SKM-1 treated with dmso at 0.1 percent for 144 hours (cell line): ENCODE data around the gene NFASC.

Experiments
- DNase-seq: peaks from one replicate; lab custom pipeline; 2025; ENCODE audit not compliant: unreplicated experiment; lab: John Stamatoyannopoulos, UW

NFASC gene

DNA sequence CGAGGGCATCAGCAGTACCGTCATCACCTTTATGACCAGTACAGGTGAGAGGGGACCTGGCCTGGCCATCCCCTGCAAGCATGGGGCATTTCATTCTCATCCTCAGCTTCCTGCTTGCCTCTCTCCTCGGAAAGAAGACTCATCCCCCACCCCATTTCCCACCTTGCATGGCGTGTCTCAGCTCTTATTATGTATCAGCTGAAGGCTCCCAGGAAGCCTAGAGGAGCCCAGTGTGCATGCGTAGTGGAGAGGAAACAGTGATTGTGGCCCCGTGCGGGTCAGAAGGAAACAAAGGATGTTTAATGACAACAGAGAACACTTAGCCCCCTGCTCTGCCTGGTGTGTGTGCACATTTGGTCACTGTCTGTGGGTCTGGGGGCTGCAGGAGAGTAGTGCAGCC, 132.0 kb downstream of the NFASC start:
- DNase-seq: no peak

DNA sequence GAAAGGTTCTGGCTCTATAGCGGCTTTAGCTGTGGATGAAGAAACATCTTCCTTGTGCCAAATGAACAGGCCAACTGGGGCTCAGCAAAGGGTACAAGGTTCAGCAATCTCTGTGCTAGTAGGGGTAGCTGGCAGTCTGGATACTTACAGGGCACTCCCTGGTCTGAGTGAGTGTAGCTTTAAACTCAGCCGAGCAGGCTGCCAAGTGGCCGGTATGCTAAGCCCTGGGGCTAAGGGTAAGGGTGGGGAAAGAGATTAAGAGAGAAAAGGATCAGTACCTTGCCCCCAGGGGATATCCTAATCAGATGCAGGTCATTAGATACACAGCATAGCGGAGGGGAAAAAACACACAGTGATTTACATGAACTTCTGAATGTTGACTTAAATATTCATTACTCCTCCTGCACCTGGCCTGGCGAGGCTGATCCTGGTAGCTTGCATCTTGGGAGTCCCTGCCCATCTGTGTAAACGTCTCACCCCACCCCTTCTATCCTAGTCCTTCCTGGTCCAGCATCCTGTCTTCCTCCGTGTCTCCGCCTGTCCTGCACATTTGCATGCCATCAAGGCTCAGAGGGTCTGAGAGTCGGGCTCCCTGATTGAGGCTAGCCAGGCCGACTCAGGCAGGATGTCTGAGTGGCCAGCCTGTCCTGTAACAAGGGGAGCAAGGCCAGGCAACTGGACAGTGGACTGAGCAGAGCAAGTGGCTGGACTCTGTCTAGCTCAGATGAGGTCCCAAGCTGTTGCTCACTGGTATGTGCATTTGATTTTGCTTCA, 132.9 kb downstream of the NFASC start:
- DNase-seq: no peak

DNA sequence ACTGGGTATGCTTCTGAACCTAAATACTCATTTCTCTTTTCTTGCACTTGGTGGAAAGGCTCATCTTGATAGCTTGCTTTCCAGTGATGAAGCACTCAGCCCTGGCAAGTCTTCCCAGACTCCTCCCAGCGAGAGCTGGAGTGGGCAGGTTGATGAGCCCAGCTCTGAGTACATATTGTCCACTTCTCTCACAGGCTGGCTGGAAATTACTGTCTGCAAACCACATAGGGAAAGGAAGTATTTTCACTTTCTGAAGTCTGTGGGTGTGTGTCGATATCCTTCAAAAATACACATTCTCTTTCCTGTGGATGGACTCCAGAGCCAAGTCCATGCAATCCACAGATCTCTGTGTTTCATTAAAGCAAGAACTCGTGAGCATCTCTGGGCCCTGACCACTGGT, 133.7 kb downstream of the NFASC start:
- no peak for DNase-seq

DNA sequence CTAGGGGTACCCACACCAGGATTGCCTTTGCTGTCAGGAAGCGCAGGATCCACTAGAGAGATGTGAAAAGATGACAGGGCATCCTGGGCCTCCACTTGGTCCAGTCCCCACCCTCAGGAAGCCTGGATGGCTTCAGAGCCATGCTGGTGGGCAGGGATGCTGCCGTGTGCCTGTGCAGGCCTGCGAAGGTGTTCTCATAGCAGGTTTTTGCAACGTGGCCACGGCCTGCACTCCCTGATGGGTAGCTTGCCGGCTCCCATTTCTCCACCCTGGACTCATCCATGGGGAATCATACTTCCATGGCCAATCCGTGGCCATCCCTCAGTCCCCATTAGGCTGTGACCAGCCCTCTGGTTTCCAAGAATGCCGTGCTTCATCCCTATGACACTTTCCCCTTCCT, 138.2 kb downstream of the NFASC start:
- no peak for DNase-seq

DNA sequence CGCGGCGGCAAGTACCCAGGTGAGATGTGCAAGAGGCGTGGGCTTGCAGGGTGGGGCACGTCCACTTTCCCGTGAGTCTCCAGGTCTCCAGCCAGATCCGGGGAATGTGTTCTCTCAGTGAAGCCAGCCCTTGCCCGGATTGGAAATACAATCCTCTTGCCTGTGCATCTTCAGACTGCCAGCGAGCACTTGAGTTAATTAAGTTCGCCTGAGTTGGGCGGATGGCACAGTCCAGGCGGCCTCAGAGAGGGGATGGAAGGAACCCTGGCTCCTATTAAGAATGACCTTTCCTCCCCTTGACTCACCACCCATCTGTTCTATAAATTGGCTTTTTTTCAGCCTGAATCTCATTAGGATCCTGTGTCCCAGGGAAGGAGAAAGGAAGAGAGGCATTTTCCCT, 139.0 kb downstream of the NFASC start:
- no peak for DNase-seq

DNA sequence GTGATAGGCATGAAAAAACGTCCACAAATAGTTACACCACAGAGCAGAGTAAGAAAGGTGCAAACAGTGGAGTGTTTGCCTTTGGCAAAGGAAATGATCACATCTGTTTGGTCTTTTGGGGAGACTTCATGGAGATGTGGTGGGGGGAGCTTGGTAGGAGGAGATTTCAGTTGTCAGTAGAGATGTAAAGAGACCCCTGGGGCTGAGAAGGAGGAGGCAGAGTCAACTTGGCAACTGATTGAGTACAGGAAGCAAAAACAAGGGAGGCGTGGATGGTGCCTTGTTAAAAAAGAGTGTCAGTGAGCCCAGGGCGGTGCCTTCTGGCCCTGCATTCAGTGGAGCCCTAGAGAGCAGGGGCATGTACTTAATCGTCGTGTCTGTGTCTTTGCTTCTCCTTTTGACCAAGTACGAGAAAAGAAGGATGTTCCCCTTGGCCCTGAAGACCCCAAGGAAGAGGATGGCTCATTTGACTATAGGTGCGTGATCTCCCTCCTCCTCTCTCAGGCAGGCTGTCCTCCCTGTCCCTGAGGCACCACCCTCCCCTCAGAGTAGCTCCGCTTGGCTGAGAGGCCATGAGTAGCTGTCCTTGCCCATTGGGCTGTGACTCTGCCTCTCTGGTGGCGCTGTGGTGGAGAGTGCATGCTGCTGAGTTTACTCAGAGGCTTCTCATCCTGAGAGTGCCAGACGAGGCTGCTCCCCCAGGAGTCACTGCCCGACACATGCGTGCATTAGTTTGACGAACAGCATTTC, 141.9 kb downstream of the NFASC start:
- DNase-seq: no peak

DNA sequence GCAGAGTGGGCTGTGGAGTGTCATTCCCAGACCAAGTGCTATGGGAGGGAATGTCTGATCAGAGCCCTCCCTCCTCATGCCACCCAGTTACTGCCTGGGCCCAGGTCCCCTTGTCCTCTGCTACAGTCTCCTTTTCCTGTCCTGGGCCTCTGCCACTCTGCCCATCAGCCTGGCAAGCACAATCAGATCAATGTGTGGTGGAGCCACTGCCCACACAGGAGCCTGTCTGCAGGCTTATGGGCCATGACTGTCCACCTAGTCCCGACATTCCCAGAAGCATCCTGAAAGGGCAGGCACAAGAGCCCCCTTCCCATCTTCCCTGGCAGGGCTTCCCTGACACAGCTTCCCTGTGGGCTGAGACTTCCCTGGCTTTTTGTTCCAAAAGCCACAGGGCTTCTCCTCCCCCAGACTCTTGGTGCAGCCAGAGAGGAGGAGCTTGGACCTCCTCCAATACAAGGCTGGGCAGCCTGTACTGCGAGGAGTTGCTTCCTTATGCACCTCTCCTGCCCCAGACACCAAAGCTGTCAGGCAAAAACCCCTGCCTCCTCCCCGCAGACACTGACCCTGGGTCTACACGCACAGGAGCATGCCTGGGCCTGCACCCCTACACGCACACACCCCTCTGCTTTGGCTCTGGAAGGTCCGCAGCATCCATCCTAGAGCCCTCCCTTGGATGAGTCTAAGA, 143.2 kb downstream of the NFASC start:
- no peak for DNase-seq

DNA sequence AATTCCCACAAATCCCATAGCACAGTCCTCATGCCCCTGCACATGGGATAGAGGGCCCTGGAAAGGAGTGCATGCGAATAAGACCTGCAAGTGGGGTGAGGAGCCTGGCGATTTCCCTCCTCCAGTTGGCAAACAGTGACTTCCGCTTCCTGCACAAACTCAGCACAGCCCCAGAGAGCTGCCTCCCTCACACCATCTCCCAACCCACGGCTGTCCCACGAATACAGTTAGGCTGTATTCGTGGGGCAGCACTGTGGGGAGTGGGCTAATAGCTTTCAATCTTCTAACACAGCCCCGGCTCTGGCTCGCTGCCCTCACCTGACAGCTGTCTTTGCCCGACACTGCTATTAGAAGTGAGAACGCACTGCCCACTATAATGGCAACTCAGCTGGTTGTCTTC, 144.1 kb downstream of the NFASC start:
- no peak for DNase-seq

DNA sequence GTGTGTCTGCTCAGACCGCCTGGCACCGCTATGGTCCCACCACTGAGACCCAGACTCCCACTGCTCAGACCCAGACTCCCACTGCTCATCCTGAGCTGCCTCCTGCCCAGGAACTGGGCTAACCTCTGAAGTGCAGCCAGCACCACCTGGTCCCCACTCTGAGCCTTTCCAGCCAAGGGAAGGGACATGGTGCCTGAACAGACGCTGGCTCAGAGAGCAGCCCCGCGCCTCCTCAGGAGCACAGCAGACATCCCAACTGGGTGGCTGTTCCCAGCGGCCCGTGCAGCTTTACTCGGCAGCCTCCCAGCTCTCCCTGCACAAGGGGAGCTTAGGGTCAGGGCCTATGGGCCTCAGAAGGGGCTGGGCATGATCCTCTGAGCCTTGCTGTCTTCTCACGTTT, 144.6 kb downstream of the NFASC start:
- no peak for DNase-seq

DNA sequence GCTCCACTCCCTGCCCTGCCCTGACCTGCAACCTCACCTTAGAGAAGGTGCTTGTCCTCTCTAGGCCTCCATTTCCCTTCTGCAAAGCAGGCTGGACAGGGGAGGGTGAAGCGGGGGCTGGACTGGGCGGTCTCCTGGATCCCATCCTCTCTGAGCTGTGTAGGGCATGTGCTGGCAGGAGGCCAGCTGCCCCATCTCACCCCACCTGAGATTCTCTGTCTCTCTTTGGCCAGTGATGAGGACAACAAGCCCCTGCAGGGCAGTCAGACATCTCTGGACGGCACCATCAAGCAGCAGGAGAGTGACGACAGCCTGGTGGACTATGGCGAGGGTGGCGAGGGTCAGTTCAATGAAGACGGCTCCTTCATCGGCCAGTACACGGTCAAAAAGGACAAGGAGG, 145.4 kb downstream of the NFASC start:
- no peak for DNase-seq

DNA sequence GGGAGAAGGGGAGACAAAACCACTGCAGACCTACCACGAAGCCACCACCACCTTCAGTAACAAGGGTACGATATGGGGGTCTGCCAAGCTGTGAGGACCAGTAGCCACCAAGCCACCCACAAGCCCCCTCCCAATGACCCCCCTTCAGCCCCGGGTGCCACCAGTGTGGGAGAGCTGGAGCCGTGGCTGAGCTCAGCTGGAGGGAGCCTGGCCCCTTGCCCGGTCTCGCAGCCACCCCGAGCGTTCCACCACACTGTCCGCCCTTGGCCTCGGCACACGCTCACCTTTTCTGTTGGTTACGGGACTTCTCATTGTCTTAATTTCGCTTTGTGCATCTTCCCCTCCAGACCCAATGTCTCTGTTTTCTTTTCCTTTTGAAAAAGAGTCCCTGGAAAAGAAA, 145.9 kb downstream of the NFASC start:
- no peak for DNase-seq

DNA sequence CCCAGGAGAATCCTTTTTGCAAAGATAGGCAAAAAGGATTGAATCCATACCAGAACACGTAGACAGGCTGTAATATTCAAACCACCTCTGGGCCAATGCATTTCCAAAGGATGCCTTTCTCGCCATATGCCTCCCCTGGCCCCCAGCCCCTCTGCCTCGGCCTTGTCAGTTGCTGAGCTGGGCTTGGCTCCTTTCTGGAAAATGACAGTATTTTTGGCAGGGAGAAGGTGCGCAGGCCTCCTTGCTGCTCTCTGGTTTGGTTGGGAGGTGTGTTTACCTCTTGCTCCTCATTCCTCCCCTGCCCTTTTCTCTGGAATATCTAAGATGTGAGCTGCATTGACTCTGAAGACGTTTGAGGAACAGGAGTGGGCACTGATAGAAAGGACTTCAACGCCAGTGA, 146.3 kb downstream of the NFASC start:
- no peak for DNase-seq

DNA sequence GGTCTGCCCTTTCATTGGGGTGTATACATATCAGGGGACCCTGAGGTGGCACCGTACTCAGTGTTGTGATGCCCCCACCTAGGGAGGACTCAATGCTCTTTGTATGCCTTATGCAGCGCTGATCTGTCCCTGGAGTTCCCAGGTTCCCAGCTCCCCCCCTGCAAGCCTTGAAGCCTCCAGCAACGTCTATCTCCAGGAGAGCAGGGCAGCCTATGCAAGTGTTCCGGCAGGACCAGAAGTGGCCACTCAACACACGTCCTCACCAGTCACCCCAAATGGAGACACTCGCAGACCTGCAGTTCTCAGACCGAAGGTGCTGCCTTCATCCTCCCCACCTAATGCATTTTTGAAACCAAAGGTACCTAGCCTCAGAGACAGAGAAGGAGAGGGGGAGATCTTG, 147.1 kb downstream of the NFASC start:
- no peak for DNase-seq

DNA sequence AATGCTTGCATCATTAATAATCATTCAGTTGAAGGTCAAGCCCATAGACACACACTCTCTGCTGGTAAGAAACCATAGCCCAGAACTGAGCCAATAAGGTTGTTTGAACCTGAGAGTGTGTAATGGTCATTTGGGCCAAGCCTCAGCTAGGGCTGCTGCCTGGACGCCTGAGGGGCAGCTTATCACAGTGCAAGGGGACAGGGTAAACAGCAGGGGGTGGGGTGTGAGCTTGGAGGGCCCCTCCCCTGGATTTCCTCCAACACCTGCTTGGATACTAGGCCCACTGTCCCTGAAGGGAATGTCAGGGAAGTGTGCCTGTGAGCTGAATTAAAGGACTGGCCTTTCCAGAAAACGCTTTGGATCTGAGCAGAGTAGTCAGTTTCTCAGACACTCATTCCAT, 147.7 kb downstream of the NFASC start:
- DNase-seq: no peak

DNA sequence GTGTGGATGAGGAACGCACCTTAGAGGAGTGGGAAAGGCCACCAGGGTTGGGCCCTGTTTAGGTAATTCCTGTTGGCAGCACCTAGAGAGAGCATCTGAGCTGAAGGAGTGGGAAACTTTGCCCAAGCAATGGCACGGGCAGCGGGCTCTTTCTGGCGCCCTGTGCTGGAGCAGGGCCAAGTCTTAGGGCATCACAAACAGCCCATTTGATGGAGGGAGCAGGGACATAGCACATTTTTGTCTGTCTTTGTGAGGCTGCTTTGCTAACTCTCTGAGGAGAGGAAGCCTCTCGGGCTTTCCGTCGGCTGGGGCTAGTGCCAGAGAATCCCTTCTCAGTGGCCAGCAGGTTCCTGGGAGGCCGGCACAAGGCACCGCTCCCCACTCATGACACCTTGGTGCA, 149.8 kb downstream of the NFASC start:
- no peak for DNase-seq

DNA sequence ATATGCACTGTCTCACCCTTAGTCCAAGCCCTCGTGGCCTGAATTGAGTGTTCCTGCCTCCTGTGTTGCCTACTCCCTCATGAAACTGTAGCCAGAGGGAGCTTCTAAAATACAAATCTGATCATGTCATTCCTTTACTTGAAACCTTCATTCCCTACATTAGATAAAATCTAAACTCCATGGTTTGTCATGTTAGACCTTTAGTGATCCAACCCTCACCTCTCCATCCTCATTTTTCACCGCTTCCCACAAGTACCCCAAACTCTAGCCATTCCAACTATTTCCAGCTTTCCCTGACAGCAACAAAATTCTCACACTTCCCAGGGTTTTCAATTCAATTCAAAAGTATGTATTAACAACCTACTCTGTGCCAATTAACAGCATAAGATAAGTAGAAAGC, 154.0 kb downstream of the NFASC start:
- no peak for DNase-seq

DNA sequence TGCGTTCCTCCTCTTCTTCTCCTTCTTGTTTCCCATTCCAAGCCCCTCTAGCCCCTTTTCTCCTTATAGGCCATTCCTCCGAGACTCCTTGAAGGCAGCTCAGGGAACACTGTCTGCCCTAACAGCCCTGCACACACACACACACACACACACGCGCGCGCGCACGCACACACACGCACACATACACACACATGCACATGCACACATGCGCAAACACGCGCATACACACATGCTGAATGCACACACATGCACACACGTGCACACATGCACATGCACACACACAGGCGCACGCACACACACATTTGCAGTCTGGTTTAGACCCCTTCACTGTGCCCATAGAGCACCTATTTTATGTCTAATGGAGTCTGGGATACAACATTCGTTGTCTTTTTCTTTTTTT, 154.6 kb downstream of the NFASC start:
- no peak for DNase-seq

DNA sequence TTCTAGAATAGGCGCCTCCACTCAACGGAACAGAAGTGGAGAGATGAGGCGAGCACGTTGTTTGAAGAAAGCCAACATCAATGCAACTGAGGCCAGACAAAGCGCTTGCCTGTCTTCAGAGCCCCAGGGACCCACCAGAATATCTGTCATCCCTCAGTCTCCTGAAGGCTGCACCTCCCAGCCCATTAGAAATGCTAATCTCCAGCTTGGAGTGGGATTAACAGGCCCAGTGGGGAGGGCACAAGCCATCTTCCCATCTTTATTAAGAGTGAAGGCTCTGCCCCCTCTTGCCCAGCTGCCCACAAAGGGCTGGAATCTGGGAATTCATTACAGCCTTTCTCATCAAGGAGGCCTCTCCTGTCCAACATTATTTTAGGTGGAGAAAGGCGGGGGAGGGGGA, 155.5 kb downstream of the NFASC start:
- DNase-seq: no peak

DNA sequence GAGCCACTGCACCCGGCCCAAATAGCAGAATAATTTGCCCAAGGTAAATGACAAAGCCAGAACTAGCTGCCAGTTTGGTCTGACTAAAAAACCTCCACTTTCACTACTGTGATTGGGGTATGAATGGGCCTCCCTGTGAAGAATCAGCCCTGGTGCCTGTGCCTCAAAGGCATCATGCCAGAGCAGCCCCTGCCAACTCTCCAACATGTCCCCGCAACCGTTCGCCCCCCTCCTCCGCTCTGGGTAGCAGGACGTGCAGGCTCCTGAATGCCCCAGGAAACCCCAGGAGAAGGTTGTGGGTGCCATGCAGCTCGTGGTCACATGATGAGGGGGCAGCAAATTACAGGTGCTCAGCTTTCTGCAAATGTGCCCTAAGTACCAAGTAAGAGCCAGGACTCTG, 157.7 kb downstream of the NFASC start:
- DNase-seq: no peak

DNA sequence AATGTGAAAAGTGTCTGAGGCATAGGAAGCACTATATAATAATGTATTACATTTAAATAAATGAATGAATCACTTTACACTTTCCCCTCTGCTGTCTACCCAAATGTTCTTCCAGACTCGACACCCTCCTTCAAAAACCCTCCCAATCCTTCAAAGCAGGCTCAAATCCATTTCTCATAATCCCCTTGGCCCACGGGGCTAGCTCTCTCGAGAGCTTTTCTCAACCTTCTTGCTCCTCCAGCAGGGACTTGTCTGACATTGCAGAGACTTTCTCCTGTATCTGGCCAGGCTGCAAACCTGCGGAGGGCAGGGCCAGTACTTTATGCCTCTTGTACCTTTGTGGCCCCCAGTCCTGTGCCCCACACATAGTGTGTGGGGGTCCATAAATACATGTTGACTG, 158.3 kb downstream of the NFASC start:
- DNase-seq: no peak

DNA sequence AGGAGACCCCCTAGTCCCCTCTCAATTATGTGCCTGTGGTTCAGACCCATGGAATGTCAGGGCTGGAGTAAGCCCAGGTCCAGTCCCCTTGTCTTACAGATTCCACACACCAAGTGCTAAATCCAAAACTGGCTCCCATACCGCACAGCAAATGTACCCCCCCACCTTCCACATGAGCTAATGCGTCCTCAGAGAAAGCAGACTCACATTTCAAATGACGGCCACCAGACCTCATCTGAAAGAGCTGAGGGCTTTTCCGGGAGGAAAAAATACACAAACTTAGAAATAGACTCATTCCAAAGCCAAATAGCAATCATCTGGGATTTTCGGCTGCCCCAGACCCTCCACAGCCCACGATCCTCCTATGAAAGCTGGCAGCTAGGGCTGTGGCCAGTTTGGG, 159.6 kb downstream of the NFASC start:
- no peak for DNase-seq

DNA sequence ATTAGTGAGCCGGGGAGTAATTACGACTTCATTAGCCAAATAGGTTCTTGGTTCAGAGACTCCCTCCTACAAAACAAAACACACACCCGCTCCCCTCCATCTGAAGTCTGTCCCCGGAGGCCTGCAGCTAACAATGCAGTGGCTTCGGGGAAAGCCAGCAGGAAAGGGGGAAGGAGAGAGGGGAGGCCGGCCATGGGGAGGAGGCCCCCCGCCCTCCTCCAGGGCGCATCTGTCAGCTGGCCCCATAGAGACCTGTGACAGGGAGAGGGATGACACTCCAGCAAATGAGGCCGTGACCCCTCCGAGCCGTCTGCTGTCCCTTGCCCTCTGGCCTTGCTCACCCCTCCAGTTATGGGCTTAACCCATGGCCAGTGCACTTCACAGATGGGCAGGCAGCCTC, 160.2 kb downstream of the NFASC start:
- DNase-seq: no peak
